HepG2 (cell line): ENCODE data around the gene TMEM107. TPM values are rescaled to one million over a fixed set of nuclear protein-coding genes. Genes with fewer than 3 reads are reported as not detected.

Experiments
- CENPX ChIP-seq: sonication (generic); formaldehyde crosslinking; IDR thresholded peaks from 2 replicates; pipeline ENCODE4 v1.9.0; 2021; ENCODE audit warnings: mild to moderate bottlenecking, missing genetic modification reagents, moderate library complexity
- CREM ChIP-seq, 2 experiments: sonication (generic) in 1 of 2; formaldehyde crosslinking in 1 of 2; IDR thresholded peaks; 2 replicates each; pipeline versions ENCODE4 v1.4.0 to v1.6.1; 2016 to 2020; ENCODE audit warnings: antibody characterized with exemption in 1 of 2, mild to moderate bottlenecking in 1 of 2, missing genetic modification reagents in 1 of 2
- ELF3 ChIP-seq: IDR thresholded peaks from 2 replicates; pipeline ENCODE4 v1.6.1; 2016; ENCODE audit warnings: missing genetic modification reagents, missing compliant biosample characterization
- NBN ChIP-seq: fragments of 450-650 bp; conservative IDR thresholded peaks from 2 replicates; pipeline ENCODE4 v1.6.1; 2017
- SRF ChIP-seq: IDR thresholded peaks from 2 replicates; pipeline ENCODE4 v1.6.1; 2011; ENCODE audit warnings: mild to moderate bottlenecking, low read depth, low read length, moderate library complexity
- ZFP36 ChIP-seq: fragments of 150-350 bp; IDR thresholded peaks from 2 replicates; pipeline ENCODE4 v1.6.1; 2018; ENCODE audit warnings: borderline replicate concordance, low read length, low read depth; ENCODE audit not compliant: partially characterized antibody
- ZFP36L2 ChIP-seq: sonication (generic); formaldehyde crosslinking; IDR thresholded peaks from 2 replicates; pipeline ENCODE4 v1.4.0; 2020; ENCODE audit warnings: missing genetic modification reagents
- ZNF235 ChIP-seq: sonication (generic); formaldehyde crosslinking; IDR thresholded peaks from 2 replicates; pipeline ENCODE4 v1.8.1; 2023; ENCODE audit warnings: mild to moderate bottlenecking, missing genetic modification reagents, borderline replicate concordance
- ZNF367 ChIP-seq: sonication (generic); formaldehyde crosslinking; IDR thresholded peaks from 2 replicates; pipeline ENCODE4 v1.4.0; 2020; ENCODE audit warnings: missing genetic modification reagents, borderline replicate concordance
- ZNF552 ChIP-seq: sonication (generic); formaldehyde crosslinking; IDR thresholded peaks from 2 replicates; pipeline ENCODE4 v1.9.0; 2022; ENCODE audit warnings: missing genetic modification reagents, mild to moderate bottlenecking, borderline replicate concordance
- ZNF678 ChIP-seq: sonication (generic); formaldehyde crosslinking; IDR thresholded peaks from 2 replicates; pipeline ENCODE4 v1.4.0; 2020; ENCODE audit warnings: mild to moderate bottlenecking, missing genetic modification reagents
- polyA plus RNA-seq, 8 experiments: library from polyadenylated mRNA; depleted of rRNA in 3 of 8; stranded (reverse) in 7 of 8; unstranded in 1 of 8; fragments of >200 nt; fragmentation: Illumina TruSeq in 4 of 8; extraction: Trizol in 4 of 8; gene quantifications; 2 replicates each; pipeline versions ENCODE4 v1.2.1 to v1.2.3, GENCODE V29; 2011 to 2016; ENCODE audit warnings: low read depth in 4 of 8, missing spikeins in 1 of 8, mixed read lengths in 1 of 8; ENCODE audit not compliant: insufficient read depth in 1 of 8
- total RNA-seq, 5 experiments: library from RNA; depleted of rRNA; stranded (reverse); fragments of >200 nt; fragmentation: Illumina TruSeq; extraction: Trizol; gene quantifications; 2 replicates each; pipeline ENCODE4 v1.2.3, GENCODE V29; 2016; ENCODE audit warnings: low read depth in 1 of 5
- TF ChIP-seq, protein P1 (sequence below): sonication (generic); formaldehyde crosslinking; IDR thresholded peaks from 2 replicates; pipeline ENCODE4 v1.9.0; 2021; ENCODE audit warnings: mild to moderate bottlenecking, missing genetic modification reagents
- TF ChIP-seq, protein P2 (sequence below): sonication (generic); formaldehyde crosslinking; IDR thresholded peaks from 2 replicates; pipeline ENCODE4 v1.5.0; 2020; ENCODE audit warnings: mild to moderate bottlenecking, missing genetic modification reagents
- TF ChIP-seq, protein P3 (sequence below): fragments of 450-650 bp; IDR thresholded peaks from 2 replicates; pipeline ENCODE4 v1.6.1; 2016
- TF ChIP-seq, protein P4 (sequence below): fragments of 450-650 bp; IDR thresholded peaks from 2 replicates; pipeline ENCODE4 v1.6.1; 2017
- TF ChIP-seq, protein P5 (sequence below): IDR thresholded peaks from 2 replicates; pipeline ENCODE4 v1.6.1; 2016; ENCODE audit warnings: missing compliant biosample characterization, missing genetic modification reagents, borderline replicate concordance

The TMEM107 gene
- total and polyA plus RNA-seq, 2 of the 13 experiments (the other 11 are each of a cell fraction or from before 2014, with no cell fraction given): 7.2 to 15.3 TPM

DNA sequence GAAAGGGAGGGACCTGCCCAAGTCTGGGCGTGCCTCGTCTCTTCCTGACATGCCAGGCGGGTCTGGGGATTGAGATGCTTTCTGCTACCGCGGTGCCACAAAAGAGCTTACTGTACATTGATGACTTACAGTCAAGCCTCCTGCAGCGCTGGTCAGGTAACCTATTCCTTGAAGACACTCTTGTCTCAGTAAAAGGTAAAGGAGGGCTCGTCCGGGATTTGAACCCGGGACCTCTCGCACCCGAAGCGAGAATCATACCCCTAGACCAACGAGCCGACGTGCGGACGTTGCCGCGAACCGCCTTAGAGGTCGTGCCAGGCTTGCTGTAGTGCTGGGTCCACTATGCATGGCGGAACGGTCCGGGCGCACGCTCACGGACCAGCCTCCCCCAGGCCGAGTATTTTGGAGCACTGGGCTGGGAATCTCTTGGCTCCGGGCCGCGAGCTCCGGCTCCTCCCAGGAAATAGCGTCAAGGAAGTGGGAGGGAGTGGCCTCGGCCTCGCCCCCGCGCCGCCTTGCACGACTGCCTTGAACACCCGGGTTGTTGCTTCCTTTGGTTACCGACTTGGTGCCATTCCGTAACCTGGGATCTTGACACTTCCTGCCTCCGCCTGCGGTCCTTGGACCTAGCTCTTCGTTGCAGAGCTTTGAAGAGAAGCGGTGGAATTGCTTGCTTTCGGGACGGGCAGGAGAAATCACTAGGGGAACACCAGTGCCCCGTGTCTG is 46.6 kb upstream of the TMEM107 start (continued):
- TF ChIP-seq, protein P1, sequence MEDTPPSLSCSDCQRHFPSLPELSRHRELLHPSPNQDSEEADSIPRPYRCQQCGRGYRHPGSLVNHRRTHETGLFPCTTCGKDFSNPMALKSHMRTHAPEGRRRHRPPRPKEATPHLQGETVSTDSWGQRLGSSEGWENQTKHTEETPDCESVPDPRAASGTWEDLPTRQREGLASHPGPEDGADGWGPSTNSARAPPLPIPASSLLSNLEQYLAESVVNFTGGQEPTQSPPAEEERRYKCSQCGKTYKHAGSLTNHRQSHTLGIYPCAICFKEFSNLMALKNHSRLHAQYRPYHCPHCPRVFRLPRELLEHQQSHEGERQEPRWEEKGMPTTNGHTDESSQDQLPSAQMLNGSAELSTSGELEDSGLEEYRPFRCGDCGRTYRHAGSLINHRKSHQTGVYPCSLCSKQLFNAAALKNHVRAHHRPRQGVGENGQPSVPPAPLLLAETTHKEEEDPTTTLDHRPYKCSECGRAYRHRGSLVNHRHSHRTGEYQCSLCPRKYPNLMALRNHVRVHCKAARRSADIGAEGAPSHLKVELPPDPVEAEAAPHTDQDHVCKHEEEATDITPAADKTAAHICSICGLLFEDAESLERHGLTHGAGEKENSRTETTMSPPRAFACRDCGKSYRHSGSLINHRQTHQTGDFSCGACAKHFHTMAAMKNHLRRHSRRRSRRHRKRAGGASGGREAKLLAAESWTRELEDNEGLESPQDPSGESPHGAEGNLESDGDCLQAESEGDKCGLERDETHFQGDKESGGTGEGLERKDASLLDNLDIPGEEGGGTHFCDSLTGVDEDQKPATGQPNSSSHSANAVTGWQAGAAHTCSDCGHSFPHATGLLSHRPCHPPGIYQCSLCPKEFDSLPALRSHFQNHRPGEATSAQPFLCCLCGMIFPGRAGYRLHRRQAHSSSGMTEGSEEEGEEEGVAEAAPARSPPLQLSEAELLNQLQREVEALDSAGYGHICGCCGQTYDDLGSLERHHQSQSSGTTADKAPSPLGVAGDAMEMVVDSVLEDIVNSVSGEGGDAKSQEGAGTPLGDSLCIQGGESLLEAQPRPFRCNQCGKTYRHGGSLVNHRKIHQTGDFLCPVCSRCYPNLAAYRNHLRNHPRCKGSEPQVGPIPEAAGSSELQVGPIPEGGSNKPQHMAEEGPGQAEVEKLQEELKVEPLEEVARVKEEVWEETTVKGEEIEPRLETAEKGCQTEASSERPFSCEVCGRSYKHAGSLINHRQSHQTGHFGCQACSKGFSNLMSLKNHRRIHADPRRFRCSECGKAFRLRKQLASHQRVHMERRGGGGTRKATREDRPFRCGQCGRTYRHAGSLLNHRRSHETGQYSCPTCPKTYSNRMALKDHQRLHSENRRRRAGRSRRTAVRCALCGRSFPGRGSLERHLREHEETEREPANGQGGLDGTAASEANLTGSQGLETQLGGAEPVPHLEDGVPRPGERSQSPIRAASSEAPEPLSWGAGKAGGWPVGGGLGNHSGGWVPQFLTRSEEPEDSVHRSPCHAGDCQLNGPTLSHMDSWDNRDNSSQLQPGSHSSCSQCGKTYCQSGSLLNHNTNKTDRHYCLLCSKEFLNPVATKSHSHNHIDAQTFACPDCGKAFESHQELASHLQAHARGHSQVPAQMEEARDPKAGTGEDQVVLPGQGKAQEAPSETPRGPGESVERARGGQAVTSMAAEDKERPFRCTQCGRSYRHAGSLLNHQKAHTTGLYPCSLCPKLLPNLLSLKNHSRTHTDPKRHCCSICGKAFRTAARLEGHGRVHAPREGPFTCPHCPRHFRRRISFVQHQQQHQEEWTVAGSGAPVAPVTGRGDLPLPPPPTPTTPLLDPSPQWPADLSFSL (CRISPR knock-in tag): no peak; the same call in 1 of the 2 replicates
- TF ChIP-seq CENPX (CRISPR knock-in tag) (no peak), NBN (no peak), ZFP36 (peak; percentile 38), ZNF367 (peak; percentile 69; the same call in 1 of the 2 replicates), ZNF235 (peak; percentile 33; the same call in 1 of the 2 replicates), ELF3 (CRISPR knock-in tag) (peak; percentile 62; the same call in 1 of the 2 replicates), ZFP36L2 (0 out of 2 replicates have a peak, but pooled peaks have one; percentile 26), CREM (IDR thresholded peaks at IDR 0.05) (peak; percentile 81), CREM (CRISPR knock-in tag; IDR thresholded peaks at IDR 0.05) (no peak), SRF (no peak), ZNF552 (CRISPR knock-in tag) (no peak), ZNF678 (CRISPR knock-in tag) (peak; percentile 74; the same call in 1 of the 2 replicates)
- TF ChIP-seq, protein P2, sequence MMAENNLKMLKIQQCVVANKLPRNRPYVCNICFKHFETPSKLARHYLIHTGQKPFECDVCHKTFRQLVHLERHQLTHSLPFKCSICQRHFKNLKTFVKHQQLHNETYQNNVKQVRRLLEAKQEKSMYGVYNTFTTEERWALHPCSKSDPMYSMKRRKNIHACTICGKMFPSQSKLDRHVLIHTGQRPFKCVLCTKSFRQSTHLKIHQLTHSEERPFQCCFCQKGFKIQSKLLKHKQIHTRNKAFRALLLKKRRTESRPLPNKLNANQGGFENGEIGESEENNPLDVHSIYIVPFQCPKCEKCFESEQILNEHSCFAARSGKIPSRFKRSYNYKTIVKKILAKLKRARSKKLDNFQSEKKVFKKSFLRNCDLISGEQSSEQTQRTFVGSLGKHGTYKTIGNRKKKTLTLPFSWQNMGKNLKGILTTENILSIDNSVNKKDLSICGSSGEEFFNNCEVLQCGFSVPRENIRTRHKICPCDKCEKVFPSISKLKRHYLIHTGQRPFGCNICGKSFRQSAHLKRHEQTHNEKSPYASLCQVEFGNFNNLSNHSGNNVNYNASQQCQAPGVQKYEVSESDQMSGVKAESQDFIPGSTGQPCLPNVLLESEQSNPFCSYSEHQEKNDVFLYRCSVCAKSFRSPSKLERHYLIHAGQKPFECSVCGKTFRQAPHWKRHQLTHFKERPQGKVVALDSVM (CRISPR knock-in tag): peak; percentile 80
- TF ChIP-seq, protein P3, sequence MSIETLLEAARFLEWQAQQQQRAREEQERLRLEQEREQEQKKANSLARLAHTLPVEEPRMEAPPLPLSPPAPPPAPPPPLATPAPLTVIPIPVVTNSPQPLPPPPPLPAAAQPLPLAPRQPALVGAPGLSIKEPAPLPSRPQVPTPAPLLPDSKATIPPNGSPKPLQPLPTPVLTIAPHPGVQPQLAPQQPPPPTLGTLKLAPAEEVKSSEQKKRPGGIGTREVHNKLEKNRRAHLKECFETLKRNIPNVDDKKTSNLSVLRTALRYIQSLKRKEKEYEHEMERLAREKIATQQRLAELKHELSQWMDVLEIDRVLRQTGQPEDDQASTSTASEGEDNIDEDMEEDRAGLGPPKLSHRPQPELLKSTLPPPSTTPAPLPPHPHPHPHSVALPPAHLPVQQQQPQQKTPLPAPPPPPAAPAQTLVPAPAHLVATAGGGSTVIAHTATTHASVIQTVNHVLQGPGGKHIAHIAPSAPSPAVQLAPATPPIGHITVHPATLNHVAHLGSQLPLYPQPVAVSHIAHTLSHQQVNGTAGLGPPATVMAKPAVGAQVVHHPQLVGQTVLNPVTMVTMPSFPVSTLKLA: peak; percentile 25; the same call in 1 of the 2 replicates
- TF ChIP-seq, protein P4, sequence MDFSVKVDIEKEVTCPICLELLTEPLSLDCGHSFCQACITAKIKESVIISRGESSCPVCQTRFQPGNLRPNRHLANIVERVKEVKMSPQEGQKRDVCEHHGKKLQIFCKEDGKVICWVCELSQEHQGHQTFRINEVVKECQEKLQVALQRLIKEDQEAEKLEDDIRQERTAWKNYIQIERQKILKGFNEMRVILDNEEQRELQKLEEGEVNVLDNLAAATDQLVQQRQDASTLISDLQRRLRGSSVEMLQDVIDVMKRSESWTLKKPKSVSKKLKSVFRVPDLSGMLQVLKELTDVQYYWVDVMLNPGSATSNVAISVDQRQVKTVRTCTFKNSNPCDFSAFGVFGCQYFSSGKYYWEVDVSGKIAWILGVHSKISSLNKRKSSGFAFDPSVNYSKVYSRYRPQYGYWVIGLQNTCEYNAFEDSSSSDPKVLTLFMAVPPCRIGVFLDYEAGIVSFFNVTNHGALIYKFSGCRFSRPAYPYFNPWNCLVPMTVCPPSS: no peak
- TF ChIP-seq, protein P5, sequence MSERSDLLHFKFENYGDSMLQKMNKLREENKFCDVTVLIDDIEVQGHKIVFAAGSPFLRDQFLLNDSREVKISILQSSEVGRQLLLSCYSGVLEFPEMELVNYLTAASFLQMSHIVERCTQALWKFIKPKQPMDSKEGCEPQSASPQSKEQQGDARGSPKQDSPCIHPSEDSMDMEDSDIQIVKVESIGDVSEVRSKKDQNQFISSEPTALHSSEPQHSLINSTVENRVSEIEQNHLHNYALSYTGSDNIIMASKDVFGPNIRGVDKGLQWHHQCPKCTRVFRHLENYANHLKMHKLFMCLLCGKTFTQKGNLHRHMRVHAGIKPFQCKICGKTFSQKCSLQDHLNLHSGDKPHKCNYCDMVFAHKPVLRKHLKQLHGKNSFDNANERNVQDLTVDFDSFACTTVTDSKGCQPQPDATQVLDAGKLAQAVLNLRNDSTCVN: no peak
